ENCODE data around the gene CNGA3.

DNA sequence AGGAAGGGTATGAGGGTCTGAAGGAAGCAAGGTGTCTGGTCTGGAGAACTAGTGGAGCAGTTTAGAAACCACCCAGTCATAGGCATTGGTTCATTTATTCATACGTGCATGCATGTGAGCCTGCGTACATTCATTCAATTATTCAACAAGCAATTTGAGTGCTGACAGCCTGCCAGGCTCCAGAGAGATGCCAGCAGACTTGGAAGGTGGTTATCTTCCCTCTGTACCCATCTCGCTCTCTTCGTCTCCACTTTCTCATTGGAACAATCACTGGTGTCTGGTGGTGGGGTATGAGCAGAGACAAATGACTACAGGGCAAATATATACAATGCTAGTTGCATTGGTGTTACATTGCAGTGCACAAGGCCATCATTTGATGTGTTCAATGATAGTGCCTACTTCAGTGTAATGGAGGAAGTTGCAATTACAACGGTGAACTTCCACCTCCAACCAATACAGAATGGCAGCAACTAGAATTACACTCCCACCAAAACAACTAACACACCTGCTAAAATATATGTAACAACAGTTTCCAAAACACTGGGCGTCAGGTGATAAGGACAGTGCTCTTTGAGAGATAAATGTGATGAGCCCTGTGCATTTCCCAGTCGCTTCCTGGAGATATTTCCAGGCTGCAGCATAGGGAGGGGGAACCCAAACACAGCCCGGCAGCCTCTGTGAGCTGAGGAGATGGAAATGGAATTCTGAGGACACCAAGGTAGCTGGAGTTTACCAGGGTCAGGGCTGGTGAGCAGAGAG lies 32.6 kb upstream of the CNGA3 start:
- TF ChIP-seq POLR2AphosphoS5 (IDR thresholded peaks at IDR 0.05), result no peak
- TF ChIP-seq, protein P1, sequence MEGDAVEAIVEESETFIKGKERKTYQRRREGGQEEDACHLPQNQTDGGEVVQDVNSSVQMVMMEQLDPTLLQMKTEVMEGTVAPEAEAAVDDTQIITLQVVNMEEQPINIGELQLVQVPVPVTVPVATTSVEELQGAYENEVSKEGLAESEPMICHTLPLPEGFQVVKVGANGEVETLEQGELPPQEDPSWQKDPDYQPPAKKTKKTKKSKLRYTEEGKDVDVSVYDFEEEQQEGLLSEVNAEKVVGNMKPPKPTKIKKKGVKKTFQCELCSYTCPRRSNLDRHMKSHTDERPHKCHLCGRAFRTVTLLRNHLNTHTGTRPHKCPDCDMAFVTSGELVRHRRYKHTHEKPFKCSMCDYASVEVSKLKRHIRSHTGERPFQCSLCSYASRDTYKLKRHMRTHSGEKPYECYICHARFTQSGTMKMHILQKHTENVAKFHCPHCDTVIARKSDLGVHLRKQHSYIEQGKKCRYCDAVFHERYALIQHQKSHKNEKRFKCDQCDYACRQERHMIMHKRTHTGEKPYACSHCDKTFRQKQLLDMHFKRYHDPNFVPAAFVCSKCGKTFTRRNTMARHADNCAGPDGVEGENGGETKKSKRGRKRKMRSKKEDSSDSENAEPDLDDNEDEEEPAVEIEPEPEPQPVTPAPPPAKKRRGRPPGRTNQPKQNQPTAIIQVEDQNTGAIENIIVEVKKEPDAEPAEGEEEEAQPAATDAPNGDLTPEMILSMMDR (IDR thresholded peaks at IDR 0.05), result no peak
- no peak for TF ChIP-seq POLR2A (IDR thresholded peaks at IDR 0.05)
